H54 (cell line): ENCODE results near the gene FAAP100.
"Not testable (repeated sequence)": the region's sequence is repeated elsewhere in the genome, so short reads cannot be mapped to it uniquely, and the experiment has no call there.

Experiments used
- DNase-seq: peaks from one replicate; pipeline ENCODE4 v3.0.0; 2011; ENCODE audit warnings: low spot score, mixed read lengths; ENCODE audit not compliant: insufficient read length
- FAIRE-seq: peaks from 3 replicates; lab custom pipeline; 2011; peaks lifted over from hg19 to GRCh38; lab: Jason Lieb, UNC
- POLR2A ChIP-seq: IDR thresholded peaks from 2 replicates; pipeline ENCODE4 v1.6.1; 2011; ENCODE audit warnings: low read depth, mild to moderate bottlenecking, low read length

FAAP100 gene

DNA sequence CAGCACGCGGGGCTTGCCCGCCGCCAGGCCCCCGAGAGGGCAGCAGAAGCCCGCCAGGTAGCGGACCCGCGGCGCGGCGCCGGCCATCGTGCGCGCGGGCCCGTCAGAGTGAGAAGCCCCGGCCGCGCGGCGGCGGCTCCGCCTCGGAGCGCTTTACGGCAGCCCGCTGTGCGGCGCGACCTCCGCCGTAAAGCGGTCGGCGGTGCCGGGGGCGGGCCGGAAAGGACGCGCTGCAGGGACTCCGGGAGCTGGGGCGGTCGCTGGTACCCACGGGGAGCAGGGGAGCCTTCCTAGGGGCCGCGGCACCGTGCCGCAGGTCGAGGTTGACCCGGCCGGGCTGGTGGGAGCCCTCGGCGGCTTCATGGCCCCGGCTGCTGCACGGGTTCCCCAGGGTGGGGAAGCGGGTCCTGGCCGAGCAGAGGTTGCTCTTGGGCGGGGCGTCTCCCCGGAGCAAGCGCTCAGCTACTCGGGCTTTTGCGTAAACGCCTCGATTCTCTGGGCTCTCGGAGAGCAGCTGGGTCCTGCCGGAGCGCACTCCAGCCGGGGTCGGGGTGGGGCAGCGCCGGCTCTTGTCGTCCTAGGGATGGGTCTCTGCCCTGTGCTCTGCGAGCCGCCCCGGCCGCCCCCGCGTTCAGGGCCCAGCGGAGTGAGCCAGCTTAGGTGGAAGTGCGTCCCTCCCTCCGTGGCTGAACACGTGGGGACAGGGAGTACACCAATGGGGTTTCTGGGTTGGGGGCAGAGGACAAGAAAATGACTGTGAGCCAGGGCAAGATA lies at the start of gene FAAP100:
TSS of gene FAAP100 (minus strand) at position 110 of the 774 bp plus-strand sequence. CDS start at position 87, 23 bp downstream.
- FAIRE-seq: no peak
- peak; percentile 83 for DNase-seq
- TF ChIP-seq POLR2A: peak; percentile 85

DNA sequence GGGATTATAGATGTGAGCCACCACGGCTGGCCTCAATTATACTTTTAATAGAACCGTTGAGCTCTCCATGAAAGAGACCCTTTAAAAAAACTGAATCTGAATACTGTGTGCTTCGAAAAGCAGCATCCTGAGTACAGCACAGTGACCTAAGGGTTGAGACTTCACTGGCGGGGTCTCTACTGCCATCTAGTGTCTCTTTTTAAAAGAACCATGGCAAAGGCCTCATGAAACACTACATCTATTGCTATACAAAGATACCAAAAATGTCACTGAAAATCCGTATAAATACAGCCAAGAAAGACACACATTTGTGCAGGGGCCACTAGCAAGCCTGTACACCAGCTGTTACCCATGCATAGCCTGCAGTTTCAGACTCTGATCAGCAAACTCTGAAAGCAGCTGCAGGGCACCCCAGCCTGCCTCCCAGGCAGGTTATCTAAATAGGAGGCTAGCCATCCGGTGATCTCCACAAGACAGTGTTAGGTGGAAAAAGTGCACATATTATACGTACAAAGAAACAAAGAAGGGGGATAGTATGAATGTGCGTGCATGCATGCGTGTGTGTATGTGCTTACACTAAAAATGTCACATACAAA lies 49.5 kb upstream of the FAAP100 start:
- FAIRE-seq: no peak
- TF ChIP-seq POLR2A: no peak
- no peak for DNase-seq

GRCh38 chr17:81599719-81600486 lies 47.8 kb upstream of the FAAP100 start:
- DNase-seq (no peak), FAIRE-seq (no peak)

GRCh38 chr17:81593105-81593871 lies 41.1 kb upstream of the FAAP100 start:
- FAIRE-seq (no peak), DNase-seq (no peak)

More at GRCh38 chr17:81599719-81600486, 47.8 kb upstream of the FAAP100 start:
- no peak for TF ChIP-seq POLR2A

DNA sequence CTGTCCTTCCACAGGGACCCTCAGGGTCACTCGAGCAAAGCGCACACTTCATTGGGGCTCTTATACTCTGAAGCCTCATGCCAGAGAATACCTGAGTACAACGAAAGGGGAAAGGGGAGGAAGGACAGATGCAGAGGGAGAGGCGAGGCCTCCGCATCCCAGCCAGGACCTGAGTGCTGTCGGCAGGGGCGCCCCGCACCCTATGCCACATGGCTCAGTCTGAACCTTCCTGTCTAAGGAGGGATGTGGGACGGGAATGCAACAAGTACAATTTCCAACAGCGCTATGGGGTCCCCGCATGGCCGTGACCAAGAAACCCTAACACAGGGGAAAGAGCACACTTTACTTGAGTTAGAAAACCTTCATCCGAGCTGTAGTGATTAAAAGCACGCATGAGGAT lies 39.8 kb upstream of the FAAP100 start:
- DNase-seq: no peak
- no peak for TF ChIP-seq POLR2A
- no peak for FAIRE-seq

More at GRCh38 chr17:81593105-81593871, 41.1 kb upstream of the FAAP100 start:
- no peak for TF ChIP-seq POLR2A

- no peak for TF ChIP-seq POLR2A
- no peak for DNase-seq
- no peak for FAIRE-seq
These were observed 38.0 kb upstream of the FAAP100 start for GRCh38 chr17:81590121-81590520.

GRCh38 chr17:81589612-81590011 lies 37.5 kb upstream of the FAAP100 start:
- DNase-seq (no peak), FAIRE-seq (no peak)
- no peak for TF ChIP-seq POLR2A

DNA sequence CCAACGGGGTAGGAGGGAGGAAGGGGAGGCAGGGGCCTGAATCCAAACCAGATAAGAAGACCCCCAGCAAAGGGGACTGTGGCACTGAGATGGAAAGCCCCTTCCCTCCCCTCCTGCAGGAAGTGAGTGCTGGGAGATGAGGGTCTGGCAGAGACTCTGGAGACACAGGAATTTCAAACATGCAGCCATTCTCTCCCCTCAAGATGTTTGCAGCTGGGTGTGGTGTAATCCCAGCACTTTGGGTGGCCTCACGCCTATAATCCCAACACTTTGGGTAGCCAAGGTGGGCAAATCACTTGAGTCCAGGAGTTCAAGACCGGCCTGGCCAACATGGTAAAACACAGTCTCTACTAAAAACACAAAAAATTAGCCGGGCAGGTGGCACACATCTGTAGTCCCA lies 33.9 kb upstream of the FAAP100 start:
- DNase-seq (no peak), FAIRE-seq (no peak)
- TF ChIP-seq POLR2A: no peak

DNA sequence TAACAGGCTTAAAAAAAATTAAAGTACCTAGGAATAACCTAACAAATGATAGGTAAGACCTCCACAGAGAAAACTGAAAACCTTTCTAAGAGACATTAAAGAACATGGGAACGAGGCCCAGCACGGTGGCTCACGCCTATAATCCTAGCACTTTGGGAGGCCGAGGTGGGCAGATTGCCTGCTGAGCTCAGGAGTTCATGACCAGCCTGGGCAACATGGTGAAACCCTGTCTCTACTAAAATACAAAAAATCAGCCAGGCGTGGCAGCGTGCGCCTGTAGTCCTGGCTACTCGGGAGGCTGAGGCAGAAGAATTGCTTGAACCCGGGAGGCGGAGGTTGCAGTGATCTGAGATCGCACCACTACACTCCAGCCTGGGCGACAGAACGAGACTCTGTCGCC lies 32.6 kb upstream of the FAAP100 start:
- FAIRE-seq, DNase-seq: not testable (repeated sequence)

DNA sequence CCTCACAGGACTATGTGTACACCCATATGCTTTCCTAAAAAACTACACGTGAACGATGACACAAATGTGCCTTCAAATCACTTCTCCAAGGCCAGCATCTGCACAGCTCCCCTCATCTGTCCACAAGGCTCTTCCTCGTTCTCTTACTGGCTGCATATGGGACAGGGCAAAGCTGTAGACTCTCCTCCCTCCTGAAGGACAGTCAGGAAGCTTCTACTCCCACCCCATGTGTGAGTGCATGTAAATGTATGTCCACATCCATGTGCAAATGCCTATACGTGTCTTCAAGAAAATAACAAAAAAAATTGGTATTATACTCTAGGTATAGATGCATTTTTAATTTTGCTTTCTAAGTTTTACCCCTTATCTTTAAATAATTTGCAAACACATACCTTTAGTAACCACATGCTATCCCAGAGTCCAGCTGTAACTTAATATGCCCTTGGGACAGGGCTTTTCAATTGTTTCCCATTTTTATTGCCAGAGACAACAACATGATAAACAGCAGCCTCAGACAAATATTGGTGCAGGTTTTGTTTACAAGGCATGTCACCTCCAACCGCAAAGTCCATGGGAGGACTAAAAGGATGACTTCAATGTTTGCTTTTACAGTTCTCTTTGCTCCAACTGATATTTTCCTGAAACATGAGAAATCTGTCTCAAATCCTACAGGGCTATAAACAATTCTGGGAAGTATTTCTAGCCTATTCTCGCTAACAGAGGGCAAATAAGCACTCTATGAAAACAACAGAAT lies 31.6 kb upstream of the FAAP100 start:
- DNase-seq (no peak), FAIRE-seq (no peak)
- no peak for TF ChIP-seq POLR2A

DNA sequence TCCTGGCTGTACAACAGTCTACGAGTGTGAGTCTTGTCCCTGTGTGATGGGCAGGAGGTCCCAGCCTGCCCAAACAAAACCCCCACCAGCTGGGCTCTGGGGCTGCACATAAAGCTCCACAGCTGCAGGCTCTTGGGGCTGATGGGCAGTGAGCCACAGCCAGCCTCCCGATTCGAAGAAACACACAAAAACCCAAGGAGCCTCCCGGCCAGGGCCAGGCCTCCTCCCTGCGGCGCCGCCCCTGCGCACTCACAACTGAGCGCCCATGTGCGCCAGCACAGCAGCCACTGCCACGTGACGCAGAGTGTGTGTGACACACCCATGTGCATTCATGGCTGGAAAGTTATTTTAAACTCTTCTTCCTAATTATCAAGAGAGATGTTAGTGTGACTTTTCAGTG lies 30.6 kb upstream of the FAAP100 start:
- DNase-seq (no peak), FAIRE-seq (no peak)
- no peak for TF ChIP-seq POLR2A

GRCh38 chr17:81582341-81582740 lies 30.2 kb upstream of the FAAP100 start:
- no peak for TF ChIP-seq POLR2A
- no peak for FAIRE-seq
- DNase-seq: no peak

DNA sequence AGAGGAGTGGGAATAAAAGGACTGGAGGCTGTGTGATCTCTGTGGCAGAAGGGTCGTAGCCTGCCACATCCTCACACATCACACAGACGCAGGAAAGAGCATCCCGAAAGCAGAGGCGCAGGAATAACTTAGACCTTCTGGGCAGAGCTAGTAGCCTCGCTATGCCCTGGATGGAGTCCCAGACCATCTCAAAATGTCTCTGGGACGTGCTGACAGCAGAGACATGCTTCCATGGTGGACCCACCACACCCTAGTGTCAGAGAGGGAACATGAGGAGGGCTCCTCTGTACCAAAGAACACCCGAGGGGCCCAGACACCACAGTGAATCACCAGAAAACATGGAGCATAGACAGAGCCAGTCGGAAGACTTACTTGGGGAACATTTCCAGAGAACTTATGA lies 29.6 kb upstream of the FAAP100 start:
- no peak for TF ChIP-seq POLR2A
- FAIRE-seq: no peak
- no peak for DNase-seq
